NCI-H524 treated with DMSO at 0.1 percent for 48 hours (cell line): ENCODE measurements around the gene ARHGEF19.

Source experiments
- DNase-seq: peaks from one replicate; lab custom pipeline; 2025; lab: John Stamatoyannopoulos, UW

Gene ARHGEF19

GRCh38 chr1:16148329-16149092 lies 63.9 kb downstream of the ARHGEF19 start:
- DNase-seq = no peak
